PC-3 (cell line): Measurements from ENCODE around the gene UTS2B. TPM values are rescaled to one million over a fixed set of nuclear protein-coding genes. Genes with fewer than 3 reads are reported as not detected.

Experiments used
- ATAC-seq: fragments of 200-7000 bp; cut with Tn5 transposase; 2 replicates; pipeline ENCODE4 v1.9.1; 2020; ENCODE audit warnings: mild to moderate bottlenecking, moderate library complexity
- BruUV-seq: library from RNA; stranded (reverse); fragments of 400-500 nt; replicated peaks from 2 replicates; lab custom pipeline; 2021; lab: Mats Ljungman, UMichigan
- CTCF ChIA-PET: fragments of 300-600 bp; sonication (Branson Sonifier 250); formaldehyde crosslinking; loops from one replicate; lab custom pipeline; 2022; ENCODE audit warnings: antibody characterized with exemption; lab: Charles Lee
- POLR2A ChIA-PET: fragments of 300-600 bp; sonication (Branson Sonifier 250); formaldehyde crosslinking; loops from one replicate; lab custom pipeline; 2022; ENCODE audit warnings: antibody characterized with exemption; ENCODE audit not compliant: unreplicated experiment; lab: Charles Lee
- DNase-seq: peaks from one replicate; pipeline ENCODE4 v3.0.0-alpha.2; 2015
- H2AFZ ChIP-seq: fragments of 300-600 bp; sonication (generic); 2 replicates; pipeline ENCODE4 v1.6.0; 2016; ENCODE audit warnings: antibody characterized with exemption, low read length
- H3F3A ChIP-seq: fragments of 300-600 bp; sonication (generic); one replicate; pipeline ENCODE4 v1.6.0; 2017; ENCODE audit warnings: antibody characterized with exemption, low read length, control low read depth, mild to moderate bottlenecking; ENCODE audit not compliant: unreplicated experiment
- H3K27ac ChIP-seq: fragments of 300-600 bp; sonication (generic); 2 replicates; pipeline ENCODE4 v1.5.1; 2016; ENCODE audit warnings: mild to moderate bottlenecking, low read length
- H3K27me3 ChIP-seq: fragments of 300-600 bp; sonication (generic); 2 replicates; pipeline ENCODE4 v1.6.1; 2016; ENCODE audit warnings: low read length, mixed read lengths
- H3K36me3 ChIP-seq: fragments of 300-600 bp; sonication (generic); 2 replicates; pipeline ENCODE4 v1.6.1; 2016; ENCODE audit warnings: low read depth, mixed run types, low read length, mixed read lengths
- H3K4me1 ChIP-seq: fragments of 300-600 bp; sonication (generic); 2 replicates; pipeline ENCODE4 v1.5.1; 2016; ENCODE audit warnings: low read length; ENCODE audit not compliant: insufficient read depth
- H3K4me2 ChIP-seq: fragments of 300-600 bp; sonication (generic); 2 replicates; pipeline ENCODE4 v1.6.0; 2016; ENCODE audit warnings: low read length
- H3K4me3 ChIP-seq: fragments of 300-600 bp; sonication (generic); 2 replicates; pipeline ENCODE4 v1.5.1; 2016; ENCODE audit warnings: mild to moderate bottlenecking, low read length, mixed read lengths
- H3K79me2 ChIP-seq: fragments of 300-600 bp; sonication (generic); 2 replicates; pipeline ENCODE4 v1.6.1; 2017; ENCODE audit warnings: low read length, mixed read lengths
- H3K9ac ChIP-seq: fragments of 300-600 bp; sonication (generic); 2 replicates; pipeline ENCODE4 v1.6.0; 2016; ENCODE audit warnings: mild to moderate bottlenecking, low read length
- H3K9me2 ChIP-seq: fragments of 300-600 bp; sonication (generic); replicated peaks from 2 replicates; pipeline ENCODE4 v1.6.1; 2016; ENCODE audit warnings: mixed run types, low read length, mixed read lengths
- H3K9me3 ChIP-seq: fragments of 300-600 bp; sonication (generic); 2 replicates; pipeline ENCODE4 v1.6.1; 2016; ENCODE audit warnings: low read length, mixed read lengths
- H4K20me1 ChIP-seq: fragments of 300-600 bp; sonication (generic); 2 replicates; pipeline ENCODE4 v1.6.1; 2016; ENCODE audit warnings: low read length, mixed read lengths
- EZH2 ChIP-seq: fragments of 300-600 bp; sonication (generic); IDR thresholded peaks from one replicate; pipeline ENCODE4 v1.6.1; 2017; ENCODE audit warnings: antibody characterized with exemption, mild to moderate bottlenecking, low read length; ENCODE audit not compliant: unreplicated experiment
- EZH2phosphoT487 ChIP-seq: fragments of 300-600 bp; sonication (generic); IDR thresholded peaks from 2 replicates; pipeline ENCODE4 v1.6.1; 2018; ENCODE audit warnings: mild to moderate bottlenecking, antibody characterized with exemption, low read length, borderline replicate concordance
- intact Hi-C: fragments of 100-400 bp; cut with micrococcal nuclease; formaldehyde crosslinking; loops from 2 replicates; pipeline ENCODE4 v1.9.0; 2023
- total RNA-seq: library from RNA; depleted of rRNA; stranded (reverse); fragments of >200 nt; gene quantifications from 2 replicates; pipeline ENCODE4 v1.2.3, GENCODE V29; 2014
- TF ChIP-seq, protein P1 (sequence below): fragments of 300-600 bp; sonication (generic); conservative IDR thresholded peaks from 2 replicates; pipeline ENCODE4 v1.5.1; 2017; ENCODE audit warnings: antibody characterized with exemption, low read depth, mild to moderate bottlenecking, low read length

The UTS2B gene
- total RNA-seq, 1 experiment from 2014 or later, result not detected

DNA sequence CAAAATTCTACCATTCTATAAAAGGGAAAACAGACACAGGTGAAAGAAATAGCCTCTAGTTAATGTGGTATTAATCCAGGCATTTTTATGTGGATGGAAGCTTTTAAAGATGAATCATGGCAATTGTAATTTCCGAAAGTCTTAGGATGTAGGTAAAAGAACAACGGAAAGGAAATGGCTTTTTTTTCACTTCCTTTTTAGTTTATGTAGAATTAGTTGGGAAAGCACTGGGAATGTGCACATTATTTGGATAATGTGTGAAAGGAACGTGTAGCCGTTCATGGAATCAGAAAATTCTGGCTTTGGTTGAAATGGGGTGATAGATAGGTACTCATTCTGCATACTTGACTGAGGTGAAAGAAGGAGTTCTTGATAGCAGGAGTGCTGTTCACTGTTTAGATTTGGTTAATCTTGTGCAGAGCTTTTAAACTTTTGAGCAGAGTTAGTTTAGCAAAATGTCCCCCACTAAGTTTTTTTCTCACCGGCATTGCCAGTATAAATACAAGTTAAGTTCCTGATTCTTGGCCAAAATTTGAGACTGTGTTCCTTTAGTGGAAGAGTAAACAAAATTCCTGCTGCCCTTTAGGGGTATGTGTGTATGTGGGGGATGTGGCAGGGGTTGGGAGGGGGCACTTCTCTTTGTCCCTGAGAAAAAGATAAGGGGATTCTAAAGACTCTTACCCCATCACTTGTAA, 20.2 kb upstream of the UTS2B start:
- Histone ChIP-seq H3K9me2 (no peaks in the 10 kb centered on the region), H3K4me2 (peak overlapping the region; percentile 75), H3K36me3 (no peaks in the 10 kb centered on the region), H3F3A (no peaks in the 10 kb centered on the region), H4K20me1 (peaks cover 22% of the 10 kb centered on the region), H3K4me1 (peaks cover 56% of the 10 kb centered on the region), H3K4me3 (peak overlapping the region; percentile 36; the same call in 1 of the 2 replicates), H3K9me3 (no peaks in the 10 kb centered on the region), H3K9ac (0 out of 2 replicates have a peak overlapping the region, but pooled peaks have one; percentile 5), H2AFZ (no peak overlapping the region), H3K79me2 (peaks cover 98% of the 10 kb centered on the region), H3K27ac (peak overlapping the region; percentile 46), H3K27me3 (no peaks in the 10 kb centered on the region)
- TF ChIP-seq EZH2, result no peak
- TF ChIP-seq, protein P1, sequence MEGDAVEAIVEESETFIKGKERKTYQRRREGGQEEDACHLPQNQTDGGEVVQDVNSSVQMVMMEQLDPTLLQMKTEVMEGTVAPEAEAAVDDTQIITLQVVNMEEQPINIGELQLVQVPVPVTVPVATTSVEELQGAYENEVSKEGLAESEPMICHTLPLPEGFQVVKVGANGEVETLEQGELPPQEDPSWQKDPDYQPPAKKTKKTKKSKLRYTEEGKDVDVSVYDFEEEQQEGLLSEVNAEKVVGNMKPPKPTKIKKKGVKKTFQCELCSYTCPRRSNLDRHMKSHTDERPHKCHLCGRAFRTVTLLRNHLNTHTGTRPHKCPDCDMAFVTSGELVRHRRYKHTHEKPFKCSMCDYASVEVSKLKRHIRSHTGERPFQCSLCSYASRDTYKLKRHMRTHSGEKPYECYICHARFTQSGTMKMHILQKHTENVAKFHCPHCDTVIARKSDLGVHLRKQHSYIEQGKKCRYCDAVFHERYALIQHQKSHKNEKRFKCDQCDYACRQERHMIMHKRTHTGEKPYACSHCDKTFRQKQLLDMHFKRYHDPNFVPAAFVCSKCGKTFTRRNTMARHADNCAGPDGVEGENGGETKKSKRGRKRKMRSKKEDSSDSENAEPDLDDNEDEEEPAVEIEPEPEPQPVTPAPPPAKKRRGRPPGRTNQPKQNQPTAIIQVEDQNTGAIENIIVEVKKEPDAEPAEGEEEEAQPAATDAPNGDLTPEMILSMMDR, result no peak
- no peak for TF ChIP-seq EZH2phosphoT487
- intact Hi-C loops, result loop anchor here (1.0 to 5.0 kb wide), 2 partner anchors 20 to 37 kb away; partner anchors contain the start of gene UTS2B
- POLR2A ChIA-PET, result interaction anchor here (0.6 kb wide), 1 partner anchor 32 kb away, joined by 4 read pairs; no protein-coding TSS in a partner anchor
- DNase-seq, result peak; percentile 86
- CTCF ChIA-PET, result interaction anchor here (0.7 kb wide), 1 partner anchor 544 kb away, joined by 3 read pairs; no protein-coding TSS in a partner anchor
- ATAC-seq, result peak; percentile 45
- BruUV-seq, result TSS peak; percentile 59

DNA sequence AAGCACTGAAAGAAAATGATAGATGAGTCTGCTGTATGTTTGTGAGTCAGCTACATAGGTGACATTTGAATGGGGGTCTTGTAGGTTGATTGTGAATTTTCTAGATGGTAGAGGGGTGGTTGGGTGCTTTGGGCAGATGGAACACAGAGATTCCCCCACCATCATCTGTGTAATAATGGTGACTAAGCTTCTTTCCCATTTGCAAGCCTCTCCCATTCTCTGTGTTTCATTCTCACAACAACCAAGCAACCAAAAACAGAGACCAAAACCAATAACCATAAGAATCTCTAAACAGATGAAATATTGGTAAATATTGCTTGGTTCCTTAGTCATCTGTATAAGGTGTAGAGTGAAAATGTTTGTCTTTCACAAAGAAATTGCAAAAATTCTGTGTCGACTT, 17.8 kb upstream of the UTS2B start:
- ChIA-PET POLR2A (no interaction called here), CTCF (no interaction called here)
- DNase-seq, result no peak
- Histone ChIP-seq H3K9me2 (no peaks in the 10 kb centered on the region), H3K27ac (no peak overlapping the region), H4K20me1 (peaks cover 27% of the 10 kb centered on the region), H2AFZ (no peak overlapping the region), H3K4me2 (no peak overlapping the region), H3K36me3 (no peaks in the 10 kb centered on the region), H3K27me3 (no peaks in the 10 kb centered on the region), H3K9me3 (no peaks in the 10 kb centered on the region), H3K4me1 (peaks cover 69% of the 10 kb centered on the region), H3F3A (no peaks in the 10 kb centered on the region), H3K9ac (no peak overlapping the region), H3K4me3 (no peak overlapping the region), H3K79me2 (peaks cover 98% of the 10 kb centered on the region)
- no TSS peak for BruUV-seq
- TF ChIP-seq EZH2phosphoT487 (no peak), EZH2 (no peak)
- TF ChIP-seq, protein P1, result no peak
- intact Hi-C loops, result no loop called here
- no peak for ATAC-seq

DNA sequence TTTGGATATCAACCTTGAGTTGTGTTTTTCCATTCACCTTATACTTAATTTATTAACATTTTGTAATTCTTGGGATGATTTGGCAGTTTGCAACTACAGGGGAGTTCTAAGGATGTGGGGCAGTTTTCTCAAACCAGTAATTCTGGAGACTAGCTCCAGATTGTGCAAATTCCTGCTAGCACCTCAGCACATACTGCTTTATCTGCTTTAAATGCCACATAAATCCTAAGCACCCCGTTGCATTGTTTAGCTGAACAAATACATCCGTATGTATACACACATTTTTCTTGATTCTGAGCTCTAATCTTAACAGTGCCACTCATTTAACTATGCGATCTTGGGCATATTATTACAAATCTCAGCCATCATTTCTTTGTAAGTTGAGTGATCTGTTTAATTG, 16.9 kb upstream of the UTS2B start:
- H3K27ac ChIP-seq, result no peak overlapping the region
- H3K4me3 ChIP-seq, result no peak overlapping the region
- H4K20me1 ChIP-seq, result peaks cover 26% of the 10 kb centered on the region; the same call in 1 of the 2 replicates
- no peaks in the 10 kb centered on the region for H3K36me3 ChIP-seq
- H2AFZ ChIP-seq, result no peak overlapping the region
- POLR2A ChIA-PET, result no interaction called here
- no peak for DNase-seq
- BruUV-seq, result no TSS peak
- intact Hi-C loops, result no loop called here
- H3K9me2 ChIP-seq, result no peaks in the 10 kb centered on the region
- peaks cover 69% of the 10 kb centered on the region for H3K4me1 ChIP-seq
- peaks cover 98% of the 10 kb centered on the region for H3K79me2 ChIP-seq
- no peak overlapping the region for H3K9ac ChIP-seq
- H3F3A ChIP-seq, result no peaks in the 10 kb centered on the region
- H3K4me2 ChIP-seq, result no peak overlapping the region
- ATAC-seq, result no peak
- H3K9me3 ChIP-seq, result no peaks in the 10 kb centered on the region
- H3K27me3 ChIP-seq, result no peaks in the 10 kb centered on the region
- CTCF ChIA-PET, result no interaction called here
- TF ChIP-seq EZH2phosphoT487 (no peak), EZH2 (no peak)
- TF ChIP-seq, protein P1, result no peak
